GM19193 (cell line): ENCODE results near the gene SERTAD4.

ENCODE experiments used
- POLR2A ChIP-seq: IDR thresholded peaks from 4 replicates; pipeline ENCODE4 v1.6.1; 2011; ENCODE audit not compliant: insufficient read depth, insufficient read length; ENCODE audit errors: extremely low read depth

The SERTAD4 gene

DNA sequence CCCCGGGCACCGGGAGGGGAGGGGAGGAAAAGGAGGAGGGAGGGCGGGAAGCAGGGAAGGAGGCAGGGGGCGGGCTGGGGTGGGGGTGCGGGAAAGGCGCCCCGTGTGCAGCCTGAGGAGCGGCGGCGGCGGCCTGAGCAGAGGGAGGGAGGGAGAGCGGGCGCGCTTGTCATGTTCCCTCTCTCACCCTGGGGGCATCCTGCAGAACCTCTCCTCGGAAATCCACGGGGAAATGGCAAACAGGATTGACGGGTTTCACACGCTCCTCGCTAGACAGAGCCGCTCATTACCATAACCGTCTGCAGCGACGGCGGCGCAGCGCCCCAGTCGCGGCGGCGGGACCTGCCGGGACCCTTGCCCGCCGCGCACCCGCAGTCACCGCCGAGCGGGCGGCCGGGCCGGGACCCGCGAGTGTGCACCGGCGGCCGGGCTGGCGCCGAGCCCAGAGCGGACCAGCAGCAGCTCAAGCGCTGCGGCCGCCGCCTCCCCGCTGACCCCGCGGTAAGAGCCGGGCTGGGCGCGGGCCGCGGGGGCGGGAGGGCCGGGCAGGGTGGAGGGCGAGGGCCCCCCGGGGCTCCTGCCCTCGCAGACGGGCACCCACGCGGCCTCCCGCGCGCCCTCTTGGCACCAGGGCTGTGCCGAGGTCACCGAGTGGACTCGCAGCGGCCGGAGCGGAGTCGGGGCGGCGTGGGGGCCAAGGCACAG, at the start of gene SERTAD4:
Gene SERTAD4 (plus strand): TSS at position 286 of the 705 bp plus-strand sequence. CDS start 5,165 bp downstream, outside the sequence.
- no peak for TF ChIP-seq POLR2A

DNA sequence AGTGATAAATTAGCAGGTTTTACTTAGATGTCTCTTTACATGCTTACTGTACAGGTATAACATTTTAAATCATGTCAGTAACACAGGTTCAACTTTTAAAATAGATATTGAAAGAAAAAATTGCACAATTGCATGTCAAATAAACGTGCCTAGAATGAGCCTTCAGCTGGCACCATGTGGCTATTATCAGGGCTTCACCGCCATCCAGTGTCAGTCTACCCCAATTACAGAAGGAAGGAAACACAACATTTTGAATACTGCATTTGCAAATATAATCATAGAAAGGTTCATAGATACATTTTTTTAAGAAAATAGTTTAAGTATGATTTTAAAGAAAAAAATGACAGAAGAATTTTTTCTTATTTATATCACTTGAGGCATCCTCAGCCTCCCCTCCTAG, 47.5 kb upstream of the SERTAD4 start:
- TF ChIP-seq POLR2A, result no peak

DNA sequence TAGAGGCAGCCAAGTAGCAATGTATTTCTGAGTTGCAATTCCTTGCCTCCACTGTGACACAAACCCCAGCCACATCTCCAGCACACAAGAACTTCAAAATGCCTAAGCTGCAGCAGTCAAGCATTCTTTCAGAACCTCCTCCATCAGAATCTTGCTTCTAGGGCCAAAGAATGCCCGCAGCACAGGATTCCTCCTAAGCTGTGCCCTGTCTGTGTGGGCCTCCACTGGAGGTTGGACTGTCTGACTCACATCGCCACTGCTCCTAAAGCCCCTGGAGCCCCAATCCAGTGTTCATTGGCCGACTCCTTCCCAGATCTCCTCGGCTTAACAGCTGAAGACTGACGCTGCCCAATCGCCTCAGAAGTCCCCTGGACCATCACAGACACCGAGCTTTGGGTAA, 43.2 kb upstream of the SERTAD4 start:
- no peak for TF ChIP-seq POLR2A

DNA sequence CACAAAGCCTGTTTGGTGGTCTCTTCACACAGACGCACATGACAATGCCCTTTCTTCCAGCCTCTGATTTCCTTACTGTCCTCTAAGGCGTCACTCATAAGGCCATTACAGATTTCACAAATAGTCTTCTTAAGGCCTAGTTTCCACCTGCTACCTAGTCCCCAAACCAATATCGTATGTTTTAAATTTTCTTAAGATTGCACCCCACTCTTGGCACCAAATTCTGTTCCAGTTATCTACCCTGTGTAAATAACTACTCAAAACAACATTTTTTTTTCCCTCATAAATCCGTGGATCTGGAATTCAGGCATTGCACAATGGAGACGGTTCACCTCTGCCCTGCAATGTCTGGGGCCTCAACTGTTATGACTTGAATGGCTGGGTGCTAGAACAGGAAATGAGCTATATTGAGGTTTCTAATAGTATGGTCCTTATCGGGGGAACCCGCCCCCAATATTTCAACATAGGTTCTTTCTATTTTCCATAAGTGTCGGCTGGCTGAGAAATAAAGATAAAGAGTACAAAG, 36.9 kb upstream of the SERTAD4 start:
- TF ChIP-seq POLR2A, result no peak

DNA sequence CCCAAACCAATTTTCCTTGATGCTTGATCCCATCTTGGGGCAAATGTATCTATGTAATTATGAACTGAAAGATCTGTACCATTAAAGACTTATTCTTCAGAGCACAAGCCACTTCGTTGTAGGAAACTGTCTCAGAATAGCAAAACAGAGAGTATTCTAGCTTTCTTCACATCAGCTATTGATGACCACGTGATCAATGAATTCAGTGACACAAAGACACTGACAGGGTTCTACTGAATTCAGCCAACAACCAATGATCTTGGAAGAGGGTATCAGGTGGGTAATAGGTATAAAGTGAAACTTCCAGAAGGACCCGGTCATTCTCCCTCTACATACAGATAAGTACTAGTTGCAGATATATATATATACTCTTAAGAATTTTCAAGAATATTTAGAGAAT, 33.8 kb upstream of the SERTAD4 start:
- TF ChIP-seq POLR2A, result no peak

DNA sequence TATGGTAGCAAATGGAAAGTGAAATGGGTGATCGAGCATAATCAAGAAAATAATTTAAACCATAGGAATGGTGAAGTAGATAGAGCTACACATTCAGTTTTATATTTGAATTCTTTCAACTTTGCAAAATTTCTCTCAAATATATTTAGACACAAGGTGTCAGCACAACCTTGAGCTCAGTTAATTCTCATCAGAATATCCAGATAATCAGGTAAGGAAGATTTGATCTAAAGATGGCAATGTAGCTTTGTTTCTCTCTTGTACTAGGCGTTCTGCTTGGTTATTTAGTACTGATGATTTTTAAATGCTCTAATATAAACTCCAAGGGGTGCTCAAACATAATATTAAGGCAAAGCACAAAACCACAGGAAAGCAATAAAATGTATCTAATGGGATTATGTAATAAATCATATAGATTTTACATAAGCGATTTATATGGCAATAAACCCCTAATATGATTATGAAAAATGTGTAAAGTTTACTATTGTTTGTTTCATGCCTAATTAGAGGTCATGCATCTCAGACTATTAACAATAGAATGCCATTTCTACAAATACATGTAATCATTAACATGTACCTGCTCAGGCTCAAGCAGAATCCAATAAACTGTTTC, 32.4 kb upstream of the SERTAD4 start:
- TF ChIP-seq POLR2A, result no peak

DNA sequence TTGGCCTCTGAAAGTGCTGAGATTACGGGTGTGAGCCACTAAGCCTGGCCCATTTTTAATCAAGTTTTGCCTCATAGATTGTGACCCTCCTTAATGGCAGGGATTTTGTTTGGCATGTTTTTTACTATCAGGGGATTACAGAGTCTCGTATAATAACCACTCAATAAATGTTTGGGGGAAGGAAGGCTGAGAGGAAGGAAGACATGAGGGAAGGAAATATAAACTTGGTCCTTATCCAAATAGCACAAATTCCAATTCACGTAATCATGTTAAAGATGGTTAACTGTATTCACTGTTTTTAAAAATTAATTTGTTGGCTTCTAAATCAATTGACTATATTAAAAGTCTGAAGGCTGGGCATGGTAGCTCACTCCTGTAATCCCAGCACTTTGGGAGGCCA, 30.9 kb upstream of the SERTAD4 start:
- no peak for TF ChIP-seq POLR2A

DNA sequence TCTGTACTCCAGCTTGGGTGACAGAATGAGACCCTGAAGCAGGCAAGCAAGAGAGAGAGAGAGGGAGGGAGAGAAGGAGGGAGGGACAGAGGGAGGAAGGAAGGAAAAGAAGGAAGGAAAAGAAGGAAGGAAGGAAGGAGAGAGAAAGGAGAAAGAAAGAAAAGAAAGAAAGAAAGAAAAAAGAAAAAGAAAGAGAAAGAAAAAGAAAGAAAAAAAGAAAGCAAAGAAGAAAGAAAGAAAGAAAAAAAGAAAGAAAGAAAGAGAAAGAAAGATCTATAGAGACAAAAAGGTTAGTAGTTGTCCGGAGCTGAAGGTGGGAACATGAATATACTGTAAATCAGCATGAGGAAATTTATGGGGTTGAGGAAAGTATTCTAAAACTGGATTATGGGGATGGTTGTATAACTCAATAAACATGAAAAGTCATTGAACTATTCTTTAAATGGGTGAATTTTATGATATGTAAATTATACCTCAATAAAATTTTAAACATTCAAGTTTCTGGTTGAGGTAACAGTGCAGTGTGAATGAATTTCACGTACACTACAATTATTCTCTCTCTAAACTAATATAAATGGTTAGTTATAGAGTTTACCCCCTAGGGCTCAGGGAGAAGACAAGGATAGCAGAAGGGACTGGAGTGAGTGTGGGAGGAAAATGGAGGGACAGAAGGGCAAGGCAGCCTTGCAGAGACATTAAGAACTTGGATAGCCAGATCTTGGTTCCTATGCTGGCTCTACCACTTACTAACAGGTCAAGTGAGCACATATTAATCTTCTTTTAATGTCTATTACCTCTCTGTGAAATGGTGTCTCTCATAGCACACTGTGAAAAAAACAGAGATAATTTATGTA, 24.8 kb upstream of the SERTAD4 start:
- TF ChIP-seq POLR2A, result no peak

DNA sequence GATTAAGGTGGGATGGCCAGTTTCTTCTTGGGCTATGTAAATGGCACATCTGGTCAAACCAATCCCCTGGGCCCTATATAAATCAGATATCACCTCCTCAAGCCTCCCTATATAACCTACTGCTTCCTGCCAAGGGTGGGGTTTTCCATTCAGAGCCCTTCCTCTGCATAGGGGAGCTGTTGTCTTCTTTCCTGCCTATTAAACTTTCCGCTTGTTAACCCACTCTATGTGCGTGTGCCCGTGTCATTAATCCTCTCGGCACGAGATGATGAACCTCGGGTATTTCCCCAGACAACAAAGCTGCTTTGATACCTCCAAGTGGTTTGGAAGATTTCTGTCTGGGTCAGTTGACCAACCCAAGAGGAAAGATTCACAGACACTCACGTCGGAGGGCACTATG, 19.3 kb upstream of the SERTAD4 start:
- TF ChIP-seq POLR2A, result no peak

DNA sequence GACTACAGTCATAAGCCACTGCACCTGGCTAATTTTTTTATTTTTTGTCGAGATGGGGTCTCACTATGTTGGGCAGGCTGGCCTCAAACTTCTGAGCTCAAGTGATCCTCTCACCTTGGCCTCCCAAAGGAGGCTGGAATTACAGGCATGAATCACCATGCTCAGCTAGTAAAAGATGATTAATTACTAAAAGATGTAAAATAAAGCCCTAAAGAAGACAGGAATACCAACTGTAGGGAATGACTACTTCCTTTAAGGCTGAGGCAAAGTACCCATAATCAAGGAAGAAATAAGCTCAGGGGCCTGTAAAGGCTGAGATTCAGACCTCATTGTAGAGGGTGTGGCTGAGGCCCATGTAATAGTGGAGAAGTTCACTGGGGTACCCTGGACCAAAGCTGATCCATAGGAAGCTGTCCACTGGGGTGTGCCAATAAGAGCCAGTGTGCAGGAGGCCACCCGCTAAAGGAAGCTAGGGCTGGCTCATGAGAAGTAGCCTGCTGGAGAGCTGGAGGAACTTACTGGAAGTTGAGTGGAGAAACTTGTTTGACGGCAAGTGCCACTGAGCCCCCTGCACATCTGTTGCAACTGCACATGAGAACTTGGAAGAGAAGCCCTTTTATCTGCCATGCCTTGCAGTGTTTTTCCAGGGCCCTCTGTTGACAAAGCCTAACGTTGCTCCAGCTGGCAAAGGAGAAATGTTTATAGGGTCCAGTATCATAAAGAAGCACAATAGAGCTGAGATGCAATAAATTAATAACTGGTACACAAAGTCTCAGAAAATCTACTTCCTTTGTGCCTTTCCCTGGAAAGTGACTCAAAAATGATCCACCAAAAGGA, 17.8 kb upstream of the SERTAD4 start:
- TF ChIP-seq POLR2A, result no peak

DNA sequence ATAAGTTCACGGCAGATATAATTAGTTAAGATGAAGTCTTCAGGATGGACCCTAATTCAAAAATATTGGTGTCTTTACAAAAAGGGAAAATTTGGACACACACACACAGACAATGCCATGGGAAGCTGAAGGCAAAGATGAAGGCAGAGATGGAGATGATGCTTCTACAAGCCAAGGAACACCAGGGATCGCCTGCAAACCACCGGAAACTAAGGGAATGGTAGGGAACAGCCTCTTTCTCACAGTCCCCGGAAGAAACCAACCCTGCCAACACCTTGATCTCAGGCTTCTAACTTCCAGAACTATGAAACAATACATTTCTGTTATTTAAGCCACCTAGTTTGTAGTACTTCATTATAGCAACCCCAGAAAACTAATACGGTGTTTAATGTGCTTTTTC, 15.1 kb upstream of the SERTAD4 start:
- TF ChIP-seq POLR2A, result no peak

DNA sequence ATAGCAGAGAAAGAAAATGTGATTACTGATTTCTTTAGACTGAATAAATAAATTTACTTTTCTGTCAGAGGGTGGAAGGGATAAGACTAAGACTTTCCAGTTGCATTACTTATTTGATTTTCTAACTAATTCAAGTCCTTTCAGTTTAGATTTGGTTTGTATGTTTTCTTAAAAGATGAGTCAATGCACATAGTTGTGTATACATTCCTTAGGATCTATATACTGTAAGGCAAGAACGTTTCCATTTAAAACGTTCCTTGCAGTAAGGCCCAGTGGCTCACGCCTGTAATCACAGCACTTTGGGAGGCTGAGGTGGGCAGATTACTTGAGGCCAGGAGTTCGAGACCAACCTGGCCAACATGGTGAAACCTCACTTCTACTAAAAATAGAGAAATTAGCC, 14.5 kb upstream of the SERTAD4 start:
- no peak for TF ChIP-seq POLR2A

DNA sequence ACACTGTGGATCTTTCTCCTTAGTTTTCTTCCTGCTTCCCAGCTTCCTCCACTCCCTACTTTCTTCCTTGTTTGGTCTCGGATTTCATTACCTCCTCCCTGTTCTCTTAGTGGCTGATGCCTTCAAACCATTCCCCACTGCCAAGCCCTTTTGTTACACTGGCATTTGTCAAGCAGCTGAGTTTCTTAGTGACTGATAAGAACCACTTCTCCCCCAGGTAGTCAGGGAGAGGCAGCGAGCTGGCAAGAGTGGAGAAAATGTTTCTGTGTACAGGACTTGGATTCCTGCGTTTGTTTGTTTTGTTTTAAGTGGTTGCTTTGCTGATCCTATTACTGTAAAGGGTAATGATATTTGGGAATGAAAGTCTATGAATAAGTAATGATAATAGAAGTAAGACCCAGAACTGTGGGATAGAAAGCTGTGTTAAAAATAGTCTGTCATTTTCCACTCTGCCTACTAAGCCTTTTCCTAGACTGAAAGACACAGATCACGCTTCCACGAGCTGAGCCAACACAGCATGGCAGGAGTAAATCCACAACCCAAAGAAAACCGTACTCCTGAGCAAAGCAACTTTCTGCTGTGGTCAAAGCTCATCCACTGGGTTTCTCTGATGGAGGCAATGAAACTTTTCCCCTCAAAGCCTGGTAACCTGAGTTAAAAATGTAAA, 10.1 kb upstream of the SERTAD4 start:
- TF ChIP-seq POLR2A, result no peak

DNA sequence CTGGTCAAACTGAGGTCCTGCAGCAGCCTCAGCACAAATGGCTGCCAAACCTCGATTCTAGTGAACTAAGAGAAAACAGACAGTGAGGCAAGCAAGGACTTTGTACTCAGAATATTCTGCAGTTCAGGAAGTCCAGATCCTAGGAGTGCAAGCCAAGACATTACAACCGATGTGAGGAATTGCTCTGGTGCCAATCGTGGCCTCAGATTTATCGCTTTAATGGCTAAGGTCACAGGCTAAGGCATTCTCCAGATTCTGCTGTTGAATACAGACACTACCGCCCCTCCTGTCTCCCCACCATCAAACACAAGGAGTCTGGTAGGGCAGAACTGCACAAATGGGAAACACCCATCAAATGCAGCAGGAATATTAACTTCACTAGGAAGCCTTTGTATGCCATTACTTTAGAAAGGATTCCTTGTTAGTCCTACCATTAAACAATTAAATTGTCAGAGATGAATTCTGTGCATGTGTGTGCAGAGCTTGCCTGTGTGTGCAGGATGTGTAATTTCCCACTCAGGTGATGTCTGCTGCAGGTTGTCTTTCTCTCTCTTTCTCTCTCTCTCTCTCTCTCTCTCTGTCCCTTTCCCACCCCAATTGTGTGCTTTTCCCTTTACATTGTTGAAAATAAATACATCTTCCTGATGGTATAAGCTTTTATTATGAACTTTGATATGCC, 9.2 kb upstream of the SERTAD4 start:
- no peak for TF ChIP-seq POLR2A

DNA sequence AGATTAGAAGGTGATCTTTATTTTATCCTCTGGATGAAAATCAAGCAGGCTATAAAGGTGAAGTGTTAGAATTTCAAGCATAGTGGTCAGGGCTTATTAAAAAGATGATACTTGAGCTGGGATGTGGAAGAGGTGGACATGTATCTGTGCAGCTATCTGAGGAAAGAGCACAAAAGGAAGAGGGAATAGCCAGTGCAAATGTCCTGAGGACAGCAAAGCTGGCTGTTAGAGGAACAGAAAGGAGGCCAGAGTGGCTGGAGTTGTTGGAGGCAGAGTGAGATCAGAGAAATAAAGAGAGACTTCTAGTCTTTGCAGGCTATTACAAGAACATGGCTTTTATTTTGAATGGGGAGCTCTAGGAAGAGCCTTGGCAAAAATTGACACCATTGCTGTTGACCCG, 4.4 kb upstream of the SERTAD4 start:
- TF ChIP-seq POLR2A, result no peak
